IMR-90 (cell line): ENCODE data around the gene TGM6.

Experiments
- POLR2A ChIP-seq: IDR thresholded peaks from 2 replicates; pipeline ENCODE4 v1.6.1; 2012; ENCODE audit warnings: mild to moderate bottlenecking, low read depth, low read length
- RFX5 ChIP-seq: IDR thresholded peaks from 2 replicates; pipeline ENCODE4 v1.8.0; 2012; ENCODE audit warnings: low read depth, mild to moderate bottlenecking, low read length, moderate library complexity
- TF ChIP-seq, protein P1 (sequence below): conservative IDR thresholded peaks from 2 replicates; pipeline ENCODE4 v1.5.1; 2012; ENCODE audit warnings: mild to moderate bottlenecking, low read depth, low read length, improper control_type of control experiment
- TF ChIP-seq, protein P2 (sequence below): fragments of 150-350 bp; IDR thresholded peaks from 2 replicates; pipeline ENCODE4 v1.6.1; 2017; ENCODE audit warnings: mild to moderate bottlenecking, antibody characterized with exemption, low read length, low read depth

DNA sequence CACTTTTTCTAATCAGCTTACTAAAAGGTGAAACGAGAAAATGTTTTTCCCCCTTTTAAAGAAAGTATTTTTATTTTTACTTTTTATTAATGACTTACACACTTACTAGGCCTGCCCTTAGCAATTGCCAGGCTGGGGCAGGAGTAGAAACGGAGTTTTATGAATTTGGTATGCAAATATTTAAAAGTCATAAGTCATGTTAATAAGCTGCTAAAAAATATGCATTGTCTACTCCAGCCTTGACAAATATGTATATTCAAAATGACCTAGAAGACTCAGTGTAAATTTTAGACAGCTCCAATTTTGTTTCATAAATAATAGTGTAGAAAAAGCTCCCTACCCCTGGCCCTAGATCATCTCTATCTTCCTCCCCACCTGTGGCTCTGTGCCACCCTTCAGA, 17.5 kb upstream of the TGM6 start:
- TF ChIP-seq, protein P1, sequence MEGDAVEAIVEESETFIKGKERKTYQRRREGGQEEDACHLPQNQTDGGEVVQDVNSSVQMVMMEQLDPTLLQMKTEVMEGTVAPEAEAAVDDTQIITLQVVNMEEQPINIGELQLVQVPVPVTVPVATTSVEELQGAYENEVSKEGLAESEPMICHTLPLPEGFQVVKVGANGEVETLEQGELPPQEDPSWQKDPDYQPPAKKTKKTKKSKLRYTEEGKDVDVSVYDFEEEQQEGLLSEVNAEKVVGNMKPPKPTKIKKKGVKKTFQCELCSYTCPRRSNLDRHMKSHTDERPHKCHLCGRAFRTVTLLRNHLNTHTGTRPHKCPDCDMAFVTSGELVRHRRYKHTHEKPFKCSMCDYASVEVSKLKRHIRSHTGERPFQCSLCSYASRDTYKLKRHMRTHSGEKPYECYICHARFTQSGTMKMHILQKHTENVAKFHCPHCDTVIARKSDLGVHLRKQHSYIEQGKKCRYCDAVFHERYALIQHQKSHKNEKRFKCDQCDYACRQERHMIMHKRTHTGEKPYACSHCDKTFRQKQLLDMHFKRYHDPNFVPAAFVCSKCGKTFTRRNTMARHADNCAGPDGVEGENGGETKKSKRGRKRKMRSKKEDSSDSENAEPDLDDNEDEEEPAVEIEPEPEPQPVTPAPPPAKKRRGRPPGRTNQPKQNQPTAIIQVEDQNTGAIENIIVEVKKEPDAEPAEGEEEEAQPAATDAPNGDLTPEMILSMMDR, result no peak
- TF ChIP-seq POLR2A (no peak), RFX5 (no peak)
- TF ChIP-seq, protein P2, sequence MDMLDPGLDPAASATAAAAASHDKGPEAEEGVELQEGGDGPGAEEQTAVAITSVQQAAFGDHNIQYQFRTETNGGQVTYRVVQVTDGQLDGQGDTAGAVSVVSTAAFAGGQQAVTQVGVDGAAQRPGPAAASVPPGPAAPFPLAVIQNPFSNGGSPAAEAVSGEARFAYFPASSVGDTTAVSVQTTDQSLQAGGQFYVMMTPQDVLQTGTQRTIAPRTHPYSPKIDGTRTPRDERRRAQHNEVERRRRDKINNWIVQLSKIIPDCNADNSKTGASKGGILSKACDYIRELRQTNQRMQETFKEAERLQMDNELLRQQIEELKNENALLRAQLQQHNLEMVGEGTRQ, result no peak
